ENCODE data around the gene PKIG. TPM values are rescaled to one million over a fixed set of nuclear protein-coding genes. Genes with fewer than 3 reads are reported as not detected.

The PKIG gene
- polyA plus RNA-seq, 1 of the 3 experiments (the other 2 are of a cell fraction) = 92.9 TPM

- Histone ChIP-seq H4K20me1 (ENCODE audit: insufficient read depth) (no peaks in the 10 kb centered on the region), H3K4me3 (ENCODE audit: low read depth in 2 of 2, low read length in 1 of 2) (peak overlapping the region in 1 of 2 experiments; percentile 13; a peak in 1 of 4 replicates), H3K27ac (ENCODE audit: low read depth in 2 of 2, low read length in 1 of 2) (peak overlapping the region; percentile 55 to 65), H3K27me3 (ENCODE audit: insufficient read depth) (no peaks in the 10 kb centered on the region), H3K4me1 (ENCODE audit: control insufficient read depth in 1 of 2, insufficient read depth in 2 of 2, low read depth in 1 of 2, low read length in 1 of 2) (peaks cover 0 to 10% of the 10 kb centered on the region in 2 experiments; a peak in 1 of 4 replicates), H3K36me3 (replicated peaks in 1 of 2; ENCODE audit: control insufficient read depth in 1 of 2, insufficient read depth in 2 of 2, low read length in 1 of 2) (peaks cover under 1 to 3% of the 10 kb centered on the region in 2 experiments), H3F3A (replicated peaks; ENCODE audit: insufficient read depth) (peaks cover 7% of the 10 kb centered on the region), H3K4me2 (peak overlapping the region; percentile 16; the same call in 1 of the 2 replicates), H3K79me2 (ENCODE audit: insufficient read depth) (peaks cover 21% of the 10 kb centered on the region), H3K9me2 (no peaks in the 10 kb centered on the region), H3K9ac (peak overlapping the region; percentile 27; the same call in 1 of the 2 replicates), H3K9me3 (no peaks in the 10 kb centered on the region), H2AFZ (ENCODE audit: low read depth) (0 out of 2 replicates have a peak overlapping the region, but pooled peaks have one; percentile 8)
- POLR2A ChIA-PET = interaction anchor here (0.6 kb wide), 1 partner anchor 90 kb away, joined by 4 read pairs; no protein-coding TSS in a partner anchor
- DNase-seq = peak; percentile 87
- 50% methylated on average over 13 of the region's 25 CpGs for WGBS (ENCODE audit: low lambda C conversion rate)
- CTCF ChIA-PET = interaction anchor here (0.5 to 3.5 kb wide), 78 partner anchors 8 to 493 kb away, joined by 3 to 26 read pairs (median 4); partner anchors contain the start of genes PKIG, SERINC3 and TTPAL
- no peak for TF ChIP-seq MEF2A (IDR thresholded peaks at IDR 0.05; ENCODE audit: borderline replicate concordance, low read depth)
- TF ChIP-seq FOXJ3 (CRISPR knock-in tag; IDR thresholded peaks at IDR 0.05) = no peak
- no peak for TF ChIP-seq YY1 (IDR thresholded peaks at IDR 0.05; ENCODE audit: low read depth)
- TF ChIP-seq NRF1 (IDR thresholded peaks at IDR 0.05; ENCODE audit: low read depth, low read length) = 0 out of 2 replicates have a peak, but pooled peaks have one; percentile 25
- TF ChIP-seq RXRA (IDR thresholded peaks at IDR 0.05; ENCODE audit: borderline replicate concordance, low read depth) = peak; percentile 47; the same call in 1 of the 2 replicates
- TF ChIP-seq POLR2AphosphoS5 (IDR thresholded peaks at IDR 0.05; ENCODE audit: low read depth, low read length) = peak; percentile 49; the same call in 1 of the 2 replicates
- no peak for TF ChIP-seq FOSL2 (IDR thresholded peaks at IDR 0.05; ENCODE audit: borderline replicate concordance, low read depth)
- no peak for TF ChIP-seq ZBTB33 (IDR thresholded peaks at IDR 0.05; ENCODE audit: borderline replicate concordance, low read depth)
- no peak for TF ChIP-seq PBX3 (IDR thresholded peaks at IDR 0.05)
- no peak for TF ChIP-seq TCF12 (IDR thresholded peaks at IDR 0.05)
- no peak for TF ChIP-seq TAF1 (IDR thresholded peaks at IDR 0.05; ENCODE audit: borderline replicate concordance, low read depth, low read length)
- no peak; the same call in 1 of the 2 replicates for TF ChIP-seq FOXM1 (IDR thresholded peaks at IDR 0.05; ENCODE audit: low read depth)
- TF ChIP-seq NFIC (IDR thresholded peaks at IDR 0.05; ENCODE audit: borderline replicate concordance) = no peak
- TF ChIP-seq RCOR1 (IDR thresholded peaks at IDR 0.05; ENCODE audit: low read length) = peak; percentile 51; the same call in 1 of the 2 replicates
- peak; percentile 61 for TF ChIP-seq MAX (IDR thresholded peaks at IDR 0.05; ENCODE audit: low read depth)
- TF ChIP-seq, protein P1, sequence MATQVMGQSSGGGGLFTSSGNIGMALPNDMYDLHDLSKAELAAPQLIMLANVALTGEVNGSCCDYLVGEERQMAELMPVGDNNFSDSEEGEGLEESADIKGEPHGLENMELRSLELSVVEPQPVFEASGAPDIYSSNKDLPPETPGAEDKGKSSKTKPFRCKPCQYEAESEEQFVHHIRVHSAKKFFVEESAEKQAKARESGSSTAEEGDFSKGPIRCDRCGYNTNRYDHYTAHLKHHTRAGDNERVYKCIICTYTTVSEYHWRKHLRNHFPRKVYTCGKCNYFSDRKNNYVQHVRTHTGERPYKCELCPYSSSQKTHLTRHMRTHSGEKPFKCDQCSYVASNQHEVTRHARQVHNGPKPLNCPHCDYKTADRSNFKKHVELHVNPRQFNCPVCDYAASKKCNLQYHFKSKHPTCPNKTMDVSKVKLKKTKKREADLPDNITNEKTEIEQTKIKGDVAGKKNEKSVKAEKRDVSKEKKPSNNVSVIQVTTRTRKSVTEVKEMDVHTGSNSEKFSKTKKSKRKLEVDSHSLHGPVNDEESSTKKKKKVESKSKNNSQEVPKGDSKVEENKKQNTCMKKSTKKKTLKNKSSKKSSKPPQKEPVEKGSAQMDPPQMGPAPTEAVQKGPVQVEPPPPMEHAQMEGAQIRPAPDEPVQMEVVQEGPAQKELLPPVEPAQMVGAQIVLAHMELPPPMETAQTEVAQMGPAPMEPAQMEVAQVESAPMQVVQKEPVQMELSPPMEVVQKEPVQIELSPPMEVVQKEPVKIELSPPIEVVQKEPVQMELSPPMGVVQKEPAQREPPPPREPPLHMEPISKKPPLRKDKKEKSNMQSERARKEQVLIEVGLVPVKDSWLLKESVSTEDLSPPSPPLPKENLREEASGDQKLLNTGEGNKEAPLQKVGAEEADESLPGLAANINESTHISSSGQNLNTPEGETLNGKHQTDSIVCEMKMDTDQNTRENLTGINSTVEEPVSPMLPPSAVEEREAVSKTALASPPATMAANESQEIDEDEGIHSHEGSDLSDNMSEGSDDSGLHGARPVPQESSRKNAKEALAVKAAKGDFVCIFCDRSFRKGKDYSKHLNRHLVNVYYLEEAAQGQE (IDR thresholded peaks at IDR 0.05; ENCODE audit: low read depth, low read length) = no peak
- no peak for TF ChIP-seq SIN3A (IDR thresholded peaks at IDR 0.05; ENCODE audit: borderline replicate concordance, low read depth, low read length)
- TF ChIP-seq, protein P2, sequence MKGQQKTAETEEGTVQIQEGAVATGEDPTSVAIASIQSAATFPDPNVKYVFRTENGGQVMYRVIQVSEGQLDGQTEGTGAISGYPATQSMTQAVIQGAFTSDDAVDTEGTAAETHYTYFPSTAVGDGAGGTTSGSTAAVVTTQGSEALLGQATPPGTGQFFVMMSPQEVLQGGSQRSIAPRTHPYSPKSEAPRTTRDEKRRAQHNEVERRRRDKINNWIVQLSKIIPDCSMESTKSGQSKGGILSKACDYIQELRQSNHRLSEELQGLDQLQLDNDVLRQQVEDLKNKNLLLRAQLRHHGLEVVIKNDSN (IDR thresholded peaks at IDR 0.05; ENCODE audit: borderline replicate concordance, low read depth) = no peak
- TF ChIP-seq RFX5 (IDR thresholded peaks at IDR 0.05; ENCODE audit: low read length) = no peak
- TF ChIP-seq MXI1 (IDR thresholded peaks at IDR 0.05; ENCODE audit: low read depth, low read length) = peak; percentile 52; the same call in 1 of the 2 replicates
- peak; percentile 42 for TF ChIP-seq CHD2 (IDR thresholded peaks at IDR 0.05; ENCODE audit: low read length, partially characterized antibody)
- TF ChIP-seq, protein P3, sequence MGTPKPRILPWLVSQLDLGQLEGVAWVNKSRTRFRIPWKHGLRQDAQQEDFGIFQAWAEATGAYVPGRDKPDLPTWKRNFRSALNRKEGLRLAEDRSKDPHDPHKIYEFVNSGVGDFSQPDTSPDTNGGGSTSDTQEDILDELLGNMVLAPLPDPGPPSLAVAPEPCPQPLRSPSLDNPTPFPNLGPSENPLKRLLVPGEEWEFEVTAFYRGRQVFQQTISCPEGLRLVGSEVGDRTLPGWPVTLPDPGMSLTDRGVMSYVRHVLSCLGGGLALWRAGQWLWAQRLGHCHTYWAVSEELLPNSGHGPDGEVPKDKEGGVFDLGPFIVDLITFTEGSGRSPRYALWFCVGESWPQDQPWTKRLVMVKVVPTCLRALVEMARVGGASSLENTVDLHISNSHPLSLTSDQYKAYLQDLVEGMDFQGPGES (IDR thresholded peaks at IDR 0.05; ENCODE audit: low read depth, low read length) = no peak
- peak; percentile 99 for TF ChIP-seq RAD21 (IDR thresholded peaks at IDR 0.05; ENCODE audit: low read length)
These were observed 27.3 kb downstream of the PKIG start for GRCh38 chr20:44609516-44610312.
